ENCODE measurements around the gene NGB. TPM values are rescaled to one million over a fixed set of nuclear protein-coding genes. Genes with fewer than 3 reads are reported as not detected.

The NGB gene
- total RNA-seq, 1 donor from 2014 or later: not detected

DNA sequence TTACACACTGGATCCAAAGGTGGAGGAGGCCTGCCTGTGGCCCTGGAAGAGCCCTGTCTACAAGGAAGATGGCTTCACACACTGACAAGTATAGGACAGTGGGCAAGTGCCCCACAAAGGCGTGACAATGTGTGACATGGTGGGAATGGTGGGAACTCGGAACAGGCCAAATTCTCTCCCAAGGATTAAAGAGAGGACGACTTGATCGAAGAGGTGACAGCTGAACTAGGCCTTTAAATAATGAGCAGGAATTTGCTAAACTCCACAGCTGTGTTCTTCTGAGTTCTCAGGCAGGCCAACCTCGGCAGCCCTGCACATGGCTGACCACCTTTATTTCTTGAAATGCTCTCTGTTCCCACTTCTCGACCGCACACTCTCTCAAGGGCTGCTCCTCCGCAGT, 25.9 kb upstream of the NGB start:
- Mint-ChIP-seq H3K4me1 (ENCODE audit: low read depth) (peaks cover 10% of the 10 kb centered on the region), H3K27me3 (ENCODE audit: low read depth) (no peaks in the 10 kb centered on the region), H3K36me3 (ENCODE audit: low read depth) (peaks cover 22% of the 10 kb centered on the region), H3K27ac (ENCODE audit: unreplicated experiment) (no peak overlapping the region), H3K4me3 (ENCODE audit: unreplicated experiment) (no peak overlapping the region), H3K9me3 (ENCODE audit: low read depth) (no peaks in the 10 kb centered on the region)
- DNase-seq (ENCODE audit: low spot score): peak; percentile 30
- TF ChIP-seq, protein P1, sequence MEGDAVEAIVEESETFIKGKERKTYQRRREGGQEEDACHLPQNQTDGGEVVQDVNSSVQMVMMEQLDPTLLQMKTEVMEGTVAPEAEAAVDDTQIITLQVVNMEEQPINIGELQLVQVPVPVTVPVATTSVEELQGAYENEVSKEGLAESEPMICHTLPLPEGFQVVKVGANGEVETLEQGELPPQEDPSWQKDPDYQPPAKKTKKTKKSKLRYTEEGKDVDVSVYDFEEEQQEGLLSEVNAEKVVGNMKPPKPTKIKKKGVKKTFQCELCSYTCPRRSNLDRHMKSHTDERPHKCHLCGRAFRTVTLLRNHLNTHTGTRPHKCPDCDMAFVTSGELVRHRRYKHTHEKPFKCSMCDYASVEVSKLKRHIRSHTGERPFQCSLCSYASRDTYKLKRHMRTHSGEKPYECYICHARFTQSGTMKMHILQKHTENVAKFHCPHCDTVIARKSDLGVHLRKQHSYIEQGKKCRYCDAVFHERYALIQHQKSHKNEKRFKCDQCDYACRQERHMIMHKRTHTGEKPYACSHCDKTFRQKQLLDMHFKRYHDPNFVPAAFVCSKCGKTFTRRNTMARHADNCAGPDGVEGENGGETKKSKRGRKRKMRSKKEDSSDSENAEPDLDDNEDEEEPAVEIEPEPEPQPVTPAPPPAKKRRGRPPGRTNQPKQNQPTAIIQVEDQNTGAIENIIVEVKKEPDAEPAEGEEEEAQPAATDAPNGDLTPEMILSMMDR (IDR thresholded peaks at IDR 0.05): no peak

DNA sequence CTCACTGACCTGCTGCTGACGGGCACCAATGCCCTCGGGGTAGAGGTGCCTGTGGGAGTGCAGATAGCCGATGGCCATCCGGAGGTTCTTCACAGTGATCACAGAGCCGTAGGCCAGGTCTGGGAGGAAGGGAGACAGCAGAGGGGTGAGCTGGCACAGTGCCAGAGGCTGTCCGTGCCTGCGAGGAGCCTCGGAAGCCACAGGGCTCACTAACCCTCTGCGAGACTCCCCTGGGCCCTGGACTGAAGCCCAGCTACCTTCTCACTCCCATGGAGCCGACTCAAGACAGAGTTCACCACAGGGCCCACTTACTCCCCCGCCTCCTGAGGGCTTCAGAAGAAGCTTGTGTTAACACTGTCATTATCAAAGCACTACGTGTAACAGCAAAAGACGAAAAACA, 25.1 kb upstream of the NGB start:
- Mint-ChIP-seq H3K9me3 (ENCODE audit: low read depth) (no peaks in the 10 kb centered on the region), H3K27ac (ENCODE audit: unreplicated experiment) (no peak overlapping the region), H3K4me3 (ENCODE audit: unreplicated experiment) (no peak overlapping the region), H3K4me1 (ENCODE audit: low read depth) (peaks cover 5% of the 10 kb centered on the region), H3K27me3 (ENCODE audit: low read depth) (no peaks in the 10 kb centered on the region), H3K36me3 (ENCODE audit: low read depth) (peaks cover 22% of the 10 kb centered on the region)
- TF ChIP-seq, protein P1 (IDR thresholded peaks at IDR 0.05): no peak
- DNase-seq (ENCODE audit: low spot score): no peak

DNA sequence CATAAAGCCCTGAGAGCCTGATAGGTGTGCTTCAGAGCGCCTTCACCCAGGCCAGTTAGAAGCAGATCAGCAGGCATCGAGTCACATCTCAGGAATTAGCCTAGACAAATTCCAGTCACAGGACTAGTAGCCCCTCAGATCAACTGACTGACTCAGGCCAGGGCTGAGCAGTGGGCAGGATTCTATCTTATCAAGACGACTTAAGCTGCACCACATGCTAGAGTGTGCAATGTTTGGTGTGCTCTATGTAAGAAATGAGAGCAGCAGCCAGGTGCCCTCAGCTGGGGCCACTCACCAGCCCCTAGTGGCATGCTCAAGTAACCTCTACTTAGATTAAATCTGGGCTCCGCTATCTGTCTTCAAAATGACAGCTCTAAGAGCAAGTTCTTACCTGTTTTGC, 19.7 kb upstream of the NGB start:
- H3K9me3 Mint-ChIP-seq (ENCODE audit: low read depth): no peaks in the 10 kb centered on the region
- H3K4me3 Mint-ChIP-seq (ENCODE audit: unreplicated experiment): no peak overlapping the region
- H3K27me3 Mint-ChIP-seq (ENCODE audit: low read depth): no peaks in the 10 kb centered on the region
- no peak overlapping the region for H3K27ac Mint-ChIP-seq (ENCODE audit: unreplicated experiment)
- DNase-seq (ENCODE audit: low spot score): no peak
- peaks cover 25% of the 10 kb centered on the region for H3K36me3 Mint-ChIP-seq (ENCODE audit: low read depth)
- no peaks in the 10 kb centered on the region for H3K4me1 Mint-ChIP-seq (ENCODE audit: low read depth)
- TF ChIP-seq, protein P1 (IDR thresholded peaks at IDR 0.05): no peak

DNA sequence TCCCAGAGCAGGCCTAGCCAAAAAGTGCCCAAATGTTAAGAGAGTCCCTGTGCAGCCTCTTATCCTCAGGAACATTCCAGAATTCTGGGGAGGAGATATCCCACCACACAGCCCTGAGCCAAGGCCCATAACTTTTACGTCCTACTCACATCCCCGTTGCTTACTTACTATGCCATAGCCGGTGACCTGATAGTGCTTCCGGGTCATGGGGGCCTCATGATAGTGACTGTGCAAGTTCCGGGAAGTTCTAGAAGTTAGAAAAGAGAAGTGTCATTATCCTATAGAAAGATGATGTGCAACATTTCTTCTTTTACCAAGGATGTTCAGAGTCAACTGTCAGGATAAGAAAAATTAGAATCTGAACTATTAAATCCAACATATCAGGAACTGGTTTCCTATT, 15.6 kb upstream of the NGB start:
- H3K27me3 Mint-ChIP-seq (ENCODE audit: low read depth): no peaks in the 10 kb centered on the region
- H3K36me3 Mint-ChIP-seq (ENCODE audit: low read depth): peaks cover 45% of the 10 kb centered on the region
- no peak overlapping the region for H3K4me3 Mint-ChIP-seq (ENCODE audit: unreplicated experiment)
- H3K9me3 Mint-ChIP-seq (ENCODE audit: low read depth): no peaks in the 10 kb centered on the region
- DNase-seq (ENCODE audit: low spot score): no peak
- H3K4me1 Mint-ChIP-seq (ENCODE audit: low read depth): no peaks in the 10 kb centered on the region
- H3K27ac Mint-ChIP-seq (ENCODE audit: unreplicated experiment): no peak overlapping the region
- TF ChIP-seq, protein P1 (IDR thresholded peaks at IDR 0.05): no peak

DNA sequence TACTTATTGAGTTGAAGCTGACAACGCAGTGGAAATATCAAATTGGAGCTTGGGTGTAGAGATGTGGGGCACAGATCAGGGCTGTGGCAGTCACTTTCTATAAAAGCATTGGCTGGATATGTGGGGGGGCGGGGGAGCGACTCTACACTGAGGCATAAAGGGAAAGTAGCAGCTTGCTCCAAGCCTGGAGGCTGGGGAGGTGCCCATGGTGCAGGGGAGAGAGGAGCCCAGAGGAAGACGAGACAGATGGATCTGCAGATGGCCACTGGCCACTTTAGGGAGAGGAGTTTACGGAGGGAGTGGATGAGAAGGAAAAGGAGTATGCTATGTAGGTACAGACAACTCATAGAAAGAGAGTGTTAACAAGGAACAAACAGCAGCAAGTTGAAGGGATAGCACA, 13.5 kb upstream of the NGB start:
- Mint-ChIP-seq H3K4me3 (ENCODE audit: unreplicated experiment) (no peak overlapping the region), H3K36me3 (ENCODE audit: low read depth) (peaks cover 42% of the 10 kb centered on the region), H3K27me3 (ENCODE audit: low read depth) (no peaks in the 10 kb centered on the region), H3K27ac (ENCODE audit: unreplicated experiment) (no peak overlapping the region), H3K9me3 (ENCODE audit: low read depth) (no peaks in the 10 kb centered on the region), H3K4me1 (ENCODE audit: low read depth) (no peaks in the 10 kb centered on the region)
- TF ChIP-seq, protein P1 (IDR thresholded peaks at IDR 0.05): no peak
- DNase-seq (ENCODE audit: low spot score): no peak
